Activated T-helper 9 cell treated with anti-CD3 and anti-CD28 coated beads, Interleukin-2, amount 50 U/mL, for 16 hours (primary cell): ENCODE measurements around the gene ALAS2.
A peak's percentile ranks its signal among the peaks of the same experiment; 100 is the strongest.
"Not testable (repeated sequence)": the region's sequence is repeated elsewhere in the genome, so short reads cannot be mapped to it uniquely, and the experiment has no call there.

Experiments used
- DNase-seq: peaks from one replicate; pipeline ENCODE4 v3.0.0-alpha.2; 2020; ENCODE audit warnings: low read depth

The ALAS2 gene

GRCh38 chrX:55005256-55005655 is 25.5 kb downstream of the ALAS2 start:
- no peak for DNase-seq

GRCh38 chrX:55004231-55004630 is 26.5 kb downstream of the ALAS2 start:
- no peak for DNase-seq

DNA sequence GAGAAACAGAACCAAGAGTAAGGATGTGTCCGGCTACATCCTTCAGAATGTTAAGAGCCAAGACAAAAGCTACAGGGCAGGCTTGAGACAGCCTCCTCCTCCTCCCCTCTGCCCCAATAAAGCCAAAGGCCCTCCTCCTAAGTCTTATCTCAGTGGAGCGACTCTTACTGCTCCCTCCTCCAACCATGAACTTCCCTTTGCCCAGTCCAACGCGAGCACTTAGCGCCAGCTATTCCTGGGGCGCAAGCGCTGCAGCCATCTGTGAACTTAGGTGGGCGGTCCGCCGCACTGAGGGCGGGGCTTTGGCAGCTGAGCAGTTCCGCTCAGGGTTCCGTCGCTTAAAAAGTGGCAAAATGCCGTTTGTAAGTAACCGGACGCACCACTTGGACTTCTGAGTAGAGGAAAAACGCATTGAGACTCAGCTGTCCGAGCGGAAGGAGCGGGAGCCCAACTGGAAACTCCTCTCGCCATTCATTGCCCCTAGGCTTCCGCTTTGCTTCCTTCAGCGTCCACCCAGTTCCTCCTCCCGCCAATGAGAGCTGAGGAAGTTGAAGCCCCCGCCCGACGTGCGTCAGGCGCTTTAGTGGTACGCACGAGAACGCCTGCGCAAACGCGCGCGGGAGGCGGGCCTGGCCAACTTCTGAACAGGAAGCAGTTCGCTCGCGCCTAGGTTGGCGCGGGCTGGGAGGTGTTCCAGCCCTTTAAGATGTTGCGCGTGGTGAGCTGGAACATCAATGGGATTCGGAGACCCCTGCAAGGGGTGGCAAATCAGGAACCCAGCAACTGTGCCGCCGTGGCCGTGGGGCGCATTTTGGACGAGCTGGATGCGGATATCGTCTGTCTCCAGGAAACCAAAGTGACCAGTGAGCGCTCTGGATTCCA is 30.8 kb downstream of the ALAS2 start, which contains the start of gene APEX2:
TSS of gene APEX2 (plus strand) at position 647 of the 882 bp plus-strand sequence. CDS start at position 707, 60 bp downstream.
- peak; percentile 80 for DNase-seq

DNA sequence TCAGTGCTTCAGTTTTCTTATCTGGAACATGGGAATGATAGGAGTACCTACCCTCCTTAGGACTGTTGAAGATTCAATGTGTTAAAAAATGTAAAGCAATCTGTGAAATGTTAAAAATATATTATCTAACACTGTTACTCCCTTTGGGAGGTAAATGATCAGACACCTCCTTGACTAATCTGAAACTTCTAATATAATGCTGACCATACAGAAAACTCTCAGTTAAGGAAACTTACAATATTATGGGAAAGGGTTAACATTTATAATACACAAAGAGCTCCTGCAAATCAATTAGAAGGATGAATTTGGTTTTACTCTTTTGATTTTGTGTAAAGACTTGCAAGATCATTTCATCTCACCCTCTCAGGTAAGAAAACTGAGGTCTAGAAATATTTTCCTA is 35.2 kb downstream of the ALAS2 start:
- DNase-seq = no peak

GRCh38 chrX:54994668-54995351 is 36.0 kb downstream of the ALAS2 start:
- DNase-seq = no peak

DNA sequence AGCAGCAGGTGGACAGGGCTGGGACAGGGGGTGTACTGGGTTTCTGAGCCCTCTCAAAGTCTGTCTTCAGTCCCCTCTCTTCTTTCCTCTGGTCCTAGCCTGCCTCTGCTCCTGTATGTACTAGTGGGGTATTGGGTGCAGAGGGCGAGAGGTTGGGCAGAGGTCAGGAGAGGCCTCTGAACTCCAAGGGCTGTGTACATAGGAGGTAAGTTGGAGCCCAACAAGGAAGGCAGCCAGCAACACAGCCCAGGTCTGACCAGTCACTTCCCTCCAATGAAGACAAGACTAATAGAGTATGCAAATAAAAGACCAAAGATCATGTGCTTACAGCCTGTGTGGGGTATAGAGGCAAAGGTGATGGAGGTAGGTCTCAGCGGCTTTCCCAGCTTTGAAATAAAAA is 36.7 kb downstream of the ALAS2 start, which contains the start of gene PFKFB1:
TSS of gene PFKFB1 (minus strand) at position 90 of the 400 bp plus-strand sequence. CDS start 181 bp downstream, outside the sequence.
- DNase-seq = no peak

- DNase-seq = no peak
These were observed 37.7 kb downstream of the ALAS2 start for GRCh38 chrX:54992911-54993622.

DNA sequence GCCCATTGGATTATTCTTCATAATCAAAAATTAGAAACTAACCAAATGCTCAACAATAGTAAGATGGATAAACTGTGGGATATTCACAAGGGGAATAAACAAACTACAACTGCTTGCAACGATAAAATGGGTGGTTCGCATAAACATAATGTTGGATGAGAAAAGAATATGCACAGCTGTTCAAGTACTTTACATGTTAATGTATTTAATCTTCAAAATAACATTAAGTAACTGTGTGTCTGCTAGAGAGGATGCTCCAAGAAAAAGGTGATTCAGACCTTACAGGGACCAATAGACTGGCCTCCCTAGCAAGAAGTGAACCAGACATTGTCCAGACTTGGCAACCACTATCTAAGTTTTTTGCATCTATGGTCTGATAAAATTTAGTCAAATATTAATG is 39.1 kb downstream of the ALAS2 start:
- DNase-seq = no peak

GRCh38 chrX:54983306-54983705 is 47.5 kb downstream of the ALAS2 start:
- not testable (repeated sequence) for DNase-seq

GRCh38 chrX:54980334-54980733 is 50.4 kb downstream of the ALAS2 start:
- DNase-seq = no peak

DNA sequence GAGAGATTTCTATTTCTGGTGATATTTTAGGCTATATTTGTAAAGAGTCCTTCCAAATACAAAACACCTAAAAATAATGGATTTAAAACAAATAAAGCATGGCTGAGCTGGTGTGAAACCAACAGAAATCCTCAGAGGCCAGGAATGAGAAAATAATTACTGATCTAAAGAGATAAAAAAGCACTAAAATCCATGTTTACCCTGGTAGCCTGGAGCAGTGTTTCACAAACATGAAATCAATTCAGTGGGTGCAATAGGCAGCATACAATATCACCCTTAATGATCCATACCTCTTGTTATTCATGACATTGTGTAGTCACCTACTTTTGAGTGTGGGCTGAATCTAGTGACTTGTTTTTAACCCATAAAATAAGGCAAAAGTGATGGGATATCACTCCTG is 51.3 kb downstream of the ALAS2 start:
- DNase-seq = no peak

GRCh38 chrX:54978448-54978847 is 52.3 kb downstream of the ALAS2 start:
- no peak for DNase-seq

- no peak for DNase-seq
These were observed 53.4 kb downstream of the ALAS2 start for GRCh38 chrX:54977387-54977786.

- DNase-seq = no peak
These were observed 65.8 kb downstream of the ALAS2 start for GRCh38 chrX:54964766-54965497.

GRCh38 chrX:54961750-54962149 is 69.0 kb downstream of the ALAS2 start:
- DNase-seq = no peak
